BJ (cell line): ENCODE data around the gene PSMD2. TPM values are rescaled to one million over a fixed set of nuclear protein-coding genes. Genes with fewer than 3 reads are reported as not detected.

Experiments
- CTCF ChIA-PET: fragments of 350-600 bp; formaldehyde crosslinking; extraction: SDS; loops from one replicate; lab custom pipeline; 2021; ENCODE audit warnings: antibody characterized with exemption, inconsistent platforms; lab: Yijun Ruan, JAX
- POLR2A ChIA-PET: fragments of 300-600 bp; sonication (Branson Sonifier 250); formaldehyde crosslinking; extraction: SDS; loops from one replicate; lab custom pipeline; 2021; ENCODE audit warnings: antibody characterized with exemption; lab: Charles Lee
- DNase-seq: peaks from one replicate; pipeline ENCODE4 v3.0.0-alpha.2; 2011; ENCODE audit warnings: low read depth
- H3K27me3 ChIP-seq: 2 replicates; pipeline ENCODE4 v1.6.0; 2011; ENCODE audit warnings: low read length; ENCODE audit not compliant: control insufficient read depth, insufficient read depth
- H3K36me3 ChIP-seq: 2 replicates; pipeline ENCODE4 v1.5.1; 2011; ENCODE audit warnings: low read length; ENCODE audit not compliant: control insufficient read depth, insufficient read depth
- H3K4me3 ChIP-seq: 2 replicates; pipeline ENCODE4 v1.5.1; 2011; ENCODE audit warnings: low read depth, mild to moderate bottlenecking, control low read depth, low read length
- polyA plus RNA-seq: library from polyadenylated mRNA; depleted of rRNA; stranded (reverse); fragments of >200 nt; gene quantifications from 2 replicates; pipeline ENCODE4 v1.2.3, GENCODE V29; 2011
- TF ChIP-seq, protein P1 (sequence below): IDR thresholded peaks from 2 replicates; pipeline ENCODE4 v1.5.1; 2011; ENCODE audit warnings: low read depth, mild to moderate bottlenecking, control low read depth, inconsistent platforms, low read length, moderate library complexity; ENCODE audit not compliant: insufficient read depth

PSMD2 gene
- polyA plus RNA-seq, 1 experiment, result 330 TPM

DNA sequence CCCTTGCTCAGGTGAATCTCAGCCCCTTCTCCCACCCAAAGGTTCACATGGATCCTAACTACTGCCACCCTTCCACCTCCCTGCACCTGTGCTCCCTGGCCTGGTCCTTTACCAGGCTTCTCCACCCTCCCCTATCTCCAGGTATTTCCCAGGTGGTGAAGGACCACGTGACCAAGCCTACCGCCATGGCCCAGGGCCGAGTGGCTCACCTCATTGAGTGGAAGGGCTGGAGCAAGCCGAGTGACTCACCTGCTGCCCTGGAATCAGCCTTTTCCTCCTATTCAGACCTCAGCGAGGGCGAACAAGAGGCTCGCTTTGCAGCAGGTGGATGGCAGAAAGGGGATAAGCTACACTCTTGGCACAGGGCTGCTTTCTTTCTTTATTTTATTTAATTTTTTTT, 42.9 kb downstream of the PSMD2 start:
- no peak for DNase-seq
- TF ChIP-seq, protein P1, sequence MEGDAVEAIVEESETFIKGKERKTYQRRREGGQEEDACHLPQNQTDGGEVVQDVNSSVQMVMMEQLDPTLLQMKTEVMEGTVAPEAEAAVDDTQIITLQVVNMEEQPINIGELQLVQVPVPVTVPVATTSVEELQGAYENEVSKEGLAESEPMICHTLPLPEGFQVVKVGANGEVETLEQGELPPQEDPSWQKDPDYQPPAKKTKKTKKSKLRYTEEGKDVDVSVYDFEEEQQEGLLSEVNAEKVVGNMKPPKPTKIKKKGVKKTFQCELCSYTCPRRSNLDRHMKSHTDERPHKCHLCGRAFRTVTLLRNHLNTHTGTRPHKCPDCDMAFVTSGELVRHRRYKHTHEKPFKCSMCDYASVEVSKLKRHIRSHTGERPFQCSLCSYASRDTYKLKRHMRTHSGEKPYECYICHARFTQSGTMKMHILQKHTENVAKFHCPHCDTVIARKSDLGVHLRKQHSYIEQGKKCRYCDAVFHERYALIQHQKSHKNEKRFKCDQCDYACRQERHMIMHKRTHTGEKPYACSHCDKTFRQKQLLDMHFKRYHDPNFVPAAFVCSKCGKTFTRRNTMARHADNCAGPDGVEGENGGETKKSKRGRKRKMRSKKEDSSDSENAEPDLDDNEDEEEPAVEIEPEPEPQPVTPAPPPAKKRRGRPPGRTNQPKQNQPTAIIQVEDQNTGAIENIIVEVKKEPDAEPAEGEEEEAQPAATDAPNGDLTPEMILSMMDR, result no peak
- Histone ChIP-seq H3K36me3 (peaks cover 10% of the 10 kb centered on the region), H3K27me3 (no peaks in the 10 kb centered on the region), H3K4me3 (no peak overlapping the region)
- POLR2A ChIA-PET, result no interaction called here
- CTCF ChIA-PET, result interaction anchor here (0.9 to 10.5 kb wide), 2 partner anchors 12 to 30 kb away, joined by 3 to 65 read pairs; no protein-coding TSS in a partner anchor

DNA sequence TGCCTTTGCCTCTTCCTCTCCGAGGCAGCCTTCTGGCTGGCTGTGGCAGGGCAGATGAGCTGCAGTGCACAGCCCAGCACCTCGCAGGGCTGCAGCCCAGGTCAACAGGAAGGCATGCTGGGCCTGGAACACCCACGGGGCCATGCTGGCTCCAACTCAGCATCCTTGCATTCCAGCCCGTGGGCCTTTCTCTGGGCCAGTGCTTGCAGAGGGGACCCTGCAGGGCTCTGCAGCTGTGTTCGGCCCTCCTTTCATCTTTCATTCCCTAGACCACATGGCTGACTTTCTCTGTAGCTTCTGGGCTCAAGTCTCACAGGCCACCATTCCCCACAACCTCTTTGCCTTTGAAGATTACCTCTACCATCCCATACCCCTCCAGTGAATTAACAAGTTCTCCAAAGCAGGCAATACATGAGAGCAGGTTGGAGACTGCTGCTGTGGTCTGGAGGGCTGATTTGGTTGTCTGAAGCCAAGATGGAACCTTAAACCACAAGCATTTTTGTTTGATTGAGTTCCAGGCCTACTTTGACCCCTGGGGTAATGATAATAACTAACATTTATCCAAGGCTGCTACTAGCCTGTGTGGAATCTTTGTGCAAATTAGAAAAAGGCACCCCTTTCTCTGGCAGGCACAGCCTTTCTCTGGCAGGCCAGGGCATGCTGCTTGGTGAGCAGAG, 44.3 kb downstream of the PSMD2 start:
- H3K27me3 ChIP-seq, result no peaks in the 10 kb centered on the region
- ChIA-PET POLR2A (interaction anchor here (0.6 to 0.7 kb wide), 2 partner anchors 15 to 328 kb away, joined by 8 to 20 read pairs; no protein-coding TSS in a partner anchor), CTCF (interaction anchor here (10.5 kb wide), 1 partner anchor 11 kb away, joined by 65 read pairs; no protein-coding TSS in a partner anchor)
- TF ChIP-seq, protein P1, result no peak
- no peak overlapping the region for H3K4me3 ChIP-seq
- H3K36me3 ChIP-seq, result peaks cover 10% of the 10 kb centered on the region
- no peak for DNase-seq

DNA sequence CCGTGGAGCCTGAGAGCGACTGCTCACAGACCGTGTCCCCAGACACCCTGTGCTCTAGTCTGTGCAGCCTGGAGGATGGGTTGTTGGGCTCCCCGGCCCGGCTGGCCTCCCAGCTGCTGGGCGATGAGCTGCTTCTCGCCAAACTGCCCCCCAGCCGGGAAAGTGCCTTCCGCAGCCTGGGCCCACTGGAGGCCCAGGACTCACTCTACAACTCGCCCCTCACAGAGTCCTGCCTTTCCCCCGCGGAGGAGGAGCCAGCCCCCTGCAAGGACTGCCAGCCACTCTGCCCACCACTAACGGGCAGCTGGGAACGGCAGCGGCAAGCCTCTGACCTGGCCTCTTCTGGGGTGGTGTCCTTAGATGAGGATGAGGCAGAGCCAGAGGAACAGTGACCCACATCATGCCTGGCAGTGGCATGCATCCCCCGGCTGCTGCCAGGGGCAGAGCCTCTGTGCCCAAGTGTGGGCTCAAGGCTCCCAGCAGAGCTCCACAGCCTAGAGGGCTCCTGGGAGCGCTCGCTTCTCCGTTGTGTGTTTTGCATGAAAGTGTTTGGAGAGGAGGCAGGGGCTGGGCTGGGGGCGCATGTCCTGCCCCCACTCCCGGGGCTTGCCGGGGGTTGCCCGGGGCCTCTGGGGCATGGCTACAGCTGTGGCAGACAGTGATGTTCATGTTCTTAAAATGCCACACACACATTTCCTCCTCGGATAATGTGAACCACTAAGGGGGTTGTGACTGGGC, 45.7 kb downstream of the PSMD2 start:
- ChIA-PET POLR2A (no interaction called here), CTCF (interaction anchor here (1.0 to 10.5 kb wide), 9 partner anchors 8 to 456 kb away, joined by 3 to 65 read pairs (median 5); partner anchors contain the start of gene FAM131A)
- TF ChIP-seq, protein P1, result no peak
- peaks cover 10% of the 10 kb centered on the region for H3K36me3 ChIP-seq
- no peak overlapping the region for H3K4me3 ChIP-seq
- no peaks in the 10 kb centered on the region for H3K27me3 ChIP-seq
- no peak for DNase-seq

DNA sequence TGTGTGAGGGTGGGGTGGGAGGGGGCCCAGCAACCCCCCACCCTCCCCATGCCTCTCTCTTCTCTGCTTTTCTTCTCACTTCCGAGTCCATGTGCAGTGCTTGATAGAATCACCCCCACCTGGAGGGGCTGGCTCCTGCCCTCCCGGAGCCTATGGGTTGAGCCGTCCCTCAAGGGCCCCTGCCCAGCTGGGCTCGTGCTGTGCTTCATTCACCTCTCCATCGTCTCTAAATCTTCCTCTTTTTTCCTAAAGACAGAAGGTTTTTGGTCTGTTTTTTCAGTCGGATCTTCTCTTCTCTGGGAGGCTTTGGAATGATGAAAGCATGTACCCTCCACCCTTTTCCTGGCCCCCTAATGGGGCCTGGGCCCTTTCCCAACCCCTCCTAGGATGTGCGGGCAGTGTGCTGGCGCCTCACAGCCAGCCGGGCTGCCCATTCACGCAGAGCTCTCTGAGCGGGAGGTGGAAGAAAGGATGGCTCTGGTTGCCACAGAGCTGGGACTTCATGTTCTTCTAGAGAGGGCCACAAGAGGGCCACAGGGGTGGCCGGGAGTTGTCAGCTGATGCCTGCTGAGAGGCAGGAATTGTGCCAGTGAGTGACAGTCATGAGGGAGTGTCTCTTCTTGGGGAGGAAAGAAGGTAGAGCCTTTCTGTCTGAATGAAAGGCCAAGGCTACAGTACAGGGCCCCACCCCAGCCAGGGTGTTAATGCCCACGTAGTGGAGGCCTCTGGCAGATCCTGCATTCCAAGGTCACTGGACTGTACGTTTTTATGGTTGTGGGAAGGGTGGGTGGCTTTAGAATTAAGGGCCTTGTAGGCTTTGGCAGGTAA, 46.5 kb downstream of the PSMD2 start:
- Histone ChIP-seq H3K4me3 (no peak overlapping the region), H3K27me3 (no peaks in the 10 kb centered on the region), H3K36me3 (peaks cover 10% of the 10 kb centered on the region)
- TF ChIP-seq, protein P1, result peak; percentile 64
- CTCF ChIA-PET, result interaction anchor here (0.7 to 10.5 kb wide), 11 partner anchors 8 to 455 kb away, joined by 3 to 65 read pairs (median 5); partner anchors contain the start of gene FAM131A
- POLR2A ChIA-PET, result interaction anchor here (0.6 kb wide), 1 partner anchor 23 kb away, joined by 3 read pairs; no protein-coding TSS in a partner anchor
- DNase-seq, result no peak
